Mucosa of stomach (tissue), 1 donor: Measurements from ENCODE around the gene NUP160.
"Not testable (repeated sequence)": the region's sequence is repeated elsewhere in the genome, so short reads cannot be mapped to it uniquely, and the experiment has no call there.

Source experiments
- H3K27me3 ChIP-seq: one replicate; pipeline ENCODE4 v1.7.0; 2013; ENCODE audit warnings: mild to moderate bottlenecking, low read length; ENCODE audit not compliant: control insufficient read depth, insufficient read depth
- H3K36me3 ChIP-seq: one replicate; pipeline ENCODE4 v1.7.0; 2013; ENCODE audit warnings: low read length; ENCODE audit not compliant: control insufficient read depth, insufficient read depth
- H3K4me1 ChIP-seq: one replicate; pipeline ENCODE4 v1.7.0; 2013; ENCODE audit warnings: mild to moderate bottlenecking, low read length; ENCODE audit not compliant: control insufficient read depth, insufficient read depth
- H3K4me3 ChIP-seq: one replicate; pipeline ENCODE4 v1.7.0; 2013; ENCODE audit warnings: low read length
- H3K9ac ChIP-seq: one replicate; pipeline ENCODE4 v1.7.0; 2013; ENCODE audit warnings: mild to moderate bottlenecking, low read length, moderate library complexity
- H3K9me3 ChIP-seq: one replicate; pipeline ENCODE4 v1.7.0; 2013; ENCODE audit warnings: mild to moderate bottlenecking, low read length, moderate library complexity; ENCODE audit not compliant: control insufficient read depth
- donor health status: Pancreatic carcinoma.

The NUP160 gene

GRCh38 chr11:47875858-47876257, 27.7 kb upstream of the NUP160 start:
- not testable (repeated sequence) for H3K36me3 ChIP-seq, H3K4me3 ChIP-seq, H3K27me3 ChIP-seq, H3K9me3 ChIP-seq, H3K4me1 ChIP-seq, H3K9ac ChIP-seq

GRCh38 chr11:47870404-47870803, 22.3 kb upstream of the NUP160 start:
- no peak overlapping the region for H3K4me3 ChIP-seq
- peaks cover 11% of the 10 kb centered on the region for H3K27me3 ChIP-seq
- H3K36me3 ChIP-seq = no peaks in the 10 kb centered on the region
- no peak overlapping the region for H3K9ac ChIP-seq
- H3K9me3 ChIP-seq = peaks cover 3% of the 10 kb centered on the region
- peaks cover 7% of the 10 kb centered on the region for H3K4me1 ChIP-seq

DNA sequence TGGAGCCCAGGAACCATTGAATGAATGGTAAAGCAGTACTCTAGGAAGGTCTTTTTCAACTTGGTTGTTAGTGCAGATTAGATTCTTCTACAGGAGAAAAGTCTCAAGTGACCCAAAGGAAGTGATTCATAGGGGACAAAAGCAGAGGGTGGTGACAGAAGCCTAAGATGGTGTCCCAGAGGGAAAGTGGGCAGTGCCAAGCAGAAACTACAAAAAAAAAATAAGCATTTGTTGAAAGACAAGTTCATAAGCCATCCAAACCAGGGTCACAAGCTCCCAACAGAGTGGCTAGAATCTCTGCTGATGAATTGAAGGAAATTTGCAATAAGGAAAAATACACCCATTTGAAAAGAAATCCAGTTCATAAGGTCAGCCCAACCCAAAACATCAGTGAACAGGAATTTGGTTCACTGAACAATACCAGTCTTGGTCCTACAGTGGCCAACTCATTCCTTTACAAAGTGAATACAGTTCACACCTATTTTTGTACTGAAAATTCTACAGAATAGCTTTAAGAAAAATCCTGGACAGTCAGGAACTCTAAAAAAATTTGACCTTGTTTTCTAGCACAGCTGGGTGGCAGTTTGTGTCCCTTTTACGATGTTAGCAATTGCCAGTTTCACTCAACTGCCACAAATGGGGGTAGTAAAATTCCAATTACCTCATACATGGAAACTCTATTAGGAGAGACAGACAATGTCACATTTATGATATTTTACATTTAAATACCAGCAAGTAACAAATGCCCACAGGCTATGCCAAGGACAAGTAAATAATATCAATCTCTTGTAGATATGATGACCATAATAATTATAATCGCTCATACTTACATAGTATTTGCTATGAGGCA, 21.6 kb upstream of the NUP160 start:
- Histone ChIP-seq H3K27me3 (peaks cover 11% of the 10 kb centered on the region), H3K4me1 (peaks cover 7% of the 10 kb centered on the region), H3K9ac (no peak overlapping the region), H3K4me3 (no peak overlapping the region), H3K36me3 (no peaks in the 10 kb centered on the region), H3K9me3 (no peaks in the 10 kb centered on the region)

DNA sequence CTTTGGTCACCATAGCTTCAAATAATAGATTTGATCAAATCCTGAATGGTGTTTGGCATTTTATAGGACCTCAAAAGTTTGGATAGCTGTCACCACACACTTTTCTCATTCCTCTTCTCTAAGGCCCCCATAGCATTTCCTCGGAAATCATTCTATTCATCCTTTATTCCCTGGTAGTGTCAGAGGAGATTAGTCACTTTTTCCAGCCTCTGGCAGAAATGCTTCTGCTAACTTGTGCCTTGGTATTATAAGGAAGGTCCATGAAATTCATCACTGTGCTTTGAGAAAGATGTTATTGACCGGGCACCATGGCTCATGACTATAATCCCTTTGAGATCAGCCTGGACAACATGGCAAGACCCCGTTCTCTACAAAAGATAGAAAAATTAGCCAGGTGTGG, 19.7 kb upstream of the NUP160 start:
- Histone ChIP-seq H3K4me1 (peaks cover 7% of the 10 kb centered on the region), H3K9me3 (no peaks in the 10 kb centered on the region), H3K9ac (no peak overlapping the region), H3K4me3 (no peak overlapping the region), H3K36me3 (no peaks in the 10 kb centered on the region), H3K27me3 (peaks cover 14% of the 10 kb centered on the region)

- not testable (repeated sequence) for H3K9ac ChIP-seq, H3K4me3 ChIP-seq, H3K36me3 ChIP-seq, H3K9me3 ChIP-seq, H3K4me1 ChIP-seq
- H3K27me3 ChIP-seq = peaks cover 14% of the 10 kb centered on the region
These were observed 18.7 kb upstream of the NUP160 start for GRCh38 chr11:47866892-47867291.

DNA sequence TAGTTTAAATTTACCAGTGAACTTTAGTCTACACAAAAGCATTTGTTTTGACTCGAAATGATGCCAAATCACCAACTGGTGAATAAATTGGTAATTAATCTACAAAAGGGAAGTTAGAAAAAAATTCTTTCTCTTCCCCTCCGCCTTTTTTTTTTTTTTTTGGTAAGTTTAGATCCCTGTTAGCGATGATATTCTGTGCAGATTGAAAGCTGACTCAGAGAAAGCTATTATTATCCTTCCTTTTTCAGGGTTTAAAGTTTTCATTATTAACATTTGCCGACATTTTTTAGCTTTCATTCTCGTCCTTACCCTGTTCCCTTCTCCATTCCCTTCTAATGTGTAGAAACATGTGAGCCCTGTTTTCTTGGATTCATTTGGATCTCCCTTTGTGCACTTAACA, 16.8 kb upstream of the NUP160 start:
- no peak overlapping the region for H3K4me3 ChIP-seq
- no peaks in the 10 kb centered on the region for H3K9me3 ChIP-seq
- H3K4me1 ChIP-seq = peaks cover 7% of the 10 kb centered on the region
- no peaks in the 10 kb centered on the region for H3K36me3 ChIP-seq
- H3K9ac ChIP-seq = no peak overlapping the region
- H3K27me3 ChIP-seq = peaks cover 13% of the 10 kb centered on the region

DNA sequence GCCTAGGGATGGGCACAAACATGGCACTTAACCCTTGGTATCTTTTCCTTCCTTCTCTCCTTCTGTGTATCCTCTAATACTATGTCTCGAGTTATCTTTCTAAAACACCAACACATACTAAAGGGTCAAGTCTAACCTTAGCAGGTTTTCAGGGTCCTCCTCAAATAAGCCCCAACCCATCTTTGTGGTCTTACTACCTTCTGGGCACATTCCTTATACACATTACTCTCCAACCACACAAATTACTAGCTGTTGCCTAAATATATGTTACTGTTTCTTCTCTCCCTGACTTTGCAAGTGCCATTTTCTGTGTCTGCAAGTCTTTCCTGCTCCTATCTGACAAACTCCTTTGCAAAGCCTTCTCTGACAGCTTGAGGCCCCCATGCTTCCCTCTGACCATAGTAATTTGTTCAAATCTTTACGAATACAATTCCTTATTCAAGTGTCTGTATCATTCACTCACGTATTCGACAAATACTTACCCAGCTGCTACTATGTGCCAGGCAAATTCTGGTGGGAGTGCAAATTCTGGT, 15.8 kb upstream of the NUP160 start:
- H3K4me3 ChIP-seq = no peak overlapping the region
- H3K4me1 ChIP-seq = no peaks in the 10 kb centered on the region
- no peak overlapping the region for H3K9ac ChIP-seq
- H3K9me3 ChIP-seq = no peaks in the 10 kb centered on the region
- peaks cover 13% of the 10 kb centered on the region for H3K27me3 ChIP-seq
- H3K36me3 ChIP-seq = no peaks in the 10 kb centered on the region

GRCh38 chr11:47863189-47863897, 15.2 kb upstream of the NUP160 start:
- H3K4me3 ChIP-seq = no peak overlapping the region
- peaks cover 13% of the 10 kb centered on the region for H3K27me3 ChIP-seq
- H3K4me1 ChIP-seq = no peaks in the 10 kb centered on the region
- H3K36me3 ChIP-seq = no peaks in the 10 kb centered on the region
- no peaks in the 10 kb centered on the region for H3K9me3 ChIP-seq
- no peak overlapping the region for H3K9ac ChIP-seq

GRCh38 chr11:47861728-47862127, 13.6 kb upstream of the NUP160 start:
- Histone ChIP-seq H3K9me3 (no peaks in the 10 kb centered on the region), H3K27me3 (peaks cover 7% of the 10 kb centered on the region), H3K4me3 (no peak overlapping the region), H3K4me1 (no peaks in the 10 kb centered on the region), H3K9ac (no peak overlapping the region), H3K36me3 (no peaks in the 10 kb centered on the region)

DNA sequence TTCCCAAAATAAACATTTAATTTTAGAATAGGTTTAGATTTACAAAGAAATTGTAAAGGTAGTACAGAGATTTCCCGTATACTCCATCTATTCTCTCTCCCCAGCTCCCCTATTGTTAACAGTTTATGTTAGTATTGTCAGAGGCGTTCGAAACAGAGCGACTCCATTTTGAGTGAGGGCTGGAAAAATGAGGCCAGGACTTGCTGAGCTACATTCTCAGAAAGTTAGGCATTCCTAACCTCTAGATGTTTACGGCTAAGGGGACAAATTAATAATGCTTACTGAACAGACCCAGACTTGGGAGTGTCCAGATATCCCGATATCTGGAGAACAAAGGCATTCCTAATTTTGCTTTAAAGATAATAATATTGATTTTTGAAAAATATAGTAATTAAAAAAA, 12.4 kb upstream of the NUP160 start:
- Histone ChIP-seq H3K4me1 (no peaks in the 10 kb centered on the region), H3K36me3 (no peaks in the 10 kb centered on the region), H3K4me3 (no peak overlapping the region), H3K9me3 (no peaks in the 10 kb centered on the region), H3K9ac (no peak overlapping the region), H3K27me3 (peaks cover 7% of the 10 kb centered on the region)

DNA sequence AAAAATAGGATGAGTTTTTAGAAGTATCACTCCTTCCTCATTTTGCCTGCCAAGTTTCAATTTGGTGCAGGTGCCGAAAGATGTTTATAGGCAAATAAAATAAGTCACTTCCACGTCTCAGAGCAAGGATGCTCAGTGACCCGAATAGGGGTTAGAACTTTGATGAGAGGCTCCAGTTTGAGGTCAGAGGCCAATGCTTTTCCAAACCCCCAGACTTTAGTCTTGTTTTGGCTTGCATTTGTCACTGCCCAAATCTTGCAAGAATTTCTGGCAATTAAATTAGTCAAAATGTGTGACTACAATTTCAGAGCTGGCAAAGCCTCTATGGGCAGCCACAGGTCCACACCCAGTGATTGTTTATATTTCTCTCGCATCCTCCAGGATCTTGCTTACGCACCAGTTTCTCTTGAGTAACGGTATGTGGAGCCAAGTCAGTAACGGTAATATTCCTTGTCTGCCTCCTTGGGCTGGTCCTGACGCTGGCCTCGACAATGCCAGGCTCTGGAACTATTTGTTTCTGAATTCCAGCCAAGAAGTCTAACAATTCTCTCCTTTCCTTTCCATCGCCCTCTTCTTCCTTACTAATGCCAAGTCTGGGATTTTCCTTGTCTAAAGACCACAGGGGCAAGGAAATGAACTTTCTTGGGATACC, 9.9 kb upstream of the NUP160 start:
- Histone ChIP-seq H3K4me3 (no peak overlapping the region), H3K36me3 (no peaks in the 10 kb centered on the region), H3K9ac (no peak overlapping the region), H3K27me3 (peaks cover 4% of the 10 kb centered on the region), H3K4me1 (no peaks in the 10 kb centered on the region), H3K9me3 (no peaks in the 10 kb centered on the region)

- Histone ChIP-seq H3K27me3 (peaks cover 3% of the 10 kb centered on the region), H3K4me1 (no peaks in the 10 kb centered on the region), H3K36me3 (no peaks in the 10 kb centered on the region)
These were observed 9.3 kb upstream of the NUP160 start for GRCh38 chr11:47857485-47857884.

More at GRCh38 chr11:47857485-47857884, 9.3 kb upstream of the NUP160 start:
- Histone ChIP-seq H3K9me3 (no peaks in the 10 kb centered on the region), H3K4me3 (no peak overlapping the region), H3K9ac (no peak overlapping the region)
